ENCODE results near the gene OR3A2. TPM values are rescaled to one million over a fixed set of nuclear protein-coding genes. Genes with fewer than 3 reads are reported as not detected.
"Not testable (repeated sequence)": the region's sequence is repeated elsewhere in the genome, so short reads cannot be mapped to it uniquely, and the experiment has no call there.

The OR3A2 gene
- total RNA-seq, 2 experiments from 2014 or later, result 1.3 to 1.5 TPM

- no peak overlapping the region for H3K27ac Mint-ChIP-seq
- H3K9me3 Mint-ChIP-seq, result peaks cover 7% of the 10 kb centered on the region
- CTCF ChIA-PET, result interaction anchor here (0.5 kb wide), 1 partner anchor 748 kb away, joined by 3 read pairs; no protein-coding TSS in a partner anchor
- no peak overlapping the region for H3K4me3 Mint-ChIP-seq
- POLR2A ChIA-PET, result no interaction called here
- no peaks in the 10 kb centered on the region for H3K4me1 Mint-ChIP-seq
- DNase-seq, result no peak
- H3K36me3 Mint-ChIP-seq (ENCODE audit: low read depth), result no peaks in the 10 kb centered on the region
- no peaks in the 10 kb centered on the region for H3K27me3 Mint-ChIP-seq
These were observed 7.8 kb downstream of the OR3A2 start for GRCh38 chr17:3378321-3378720.

GRCh38 chr17:3371167-3371566, 14.9 kb downstream of the OR3A2 start:
- H3K4me1 Mint-ChIP-seq; H3K27ac Mint-ChIP-seq; H3K27me3 Mint-ChIP-seq; POLR2A ChIA-PET; DNase-seq; H3K36me3 Mint-ChIP-seq (ENCODE audit: low read depth); CTCF ChIA-PET; H3K4me3 Mint-ChIP-seq: not testable (repeated sequence)
- H3K9me3 Mint-ChIP-seq, result peaks cover 13% of the 10 kb centered on the region

- POLR2A ChIA-PET; H3K4me1 Mint-ChIP-seq; DNase-seq; H3K27ac Mint-ChIP-seq; CTCF ChIA-PET; H3K36me3 Mint-ChIP-seq (ENCODE audit: low read depth); H3K4me3 Mint-ChIP-seq: not testable (repeated sequence)
- Mint-ChIP-seq H3K27me3 (peaks cover 13% of the 10 kb centered on the region), H3K9me3 (peaks cover 10% of the 10 kb centered on the region)
These were observed 43.3 kb downstream of the OR3A2 start for GRCh38 chr17:3342782-3343181.

- CTCF ChIA-PET, result no interaction called here
- Mint-ChIP-seq H3K4me1 (no peaks in the 10 kb centered on the region), H3K9me3 (peaks cover 9% of the 10 kb centered on the region), H3K27ac (no peak overlapping the region), H3K36me3 (ENCODE audit: low read depth) (no peaks in the 10 kb centered on the region), H3K27me3 (peaks cover 5% of the 10 kb centered on the region), H3K4me3 (no peak overlapping the region)
- POLR2A ChIA-PET, result no interaction called here
- DNase-seq, result no peak
These were observed 50.2 kb downstream of the OR3A2 start for GRCh38 chr17:3335876-3336275.

GRCh38 chr17:3318336-3318735, 67.8 kb downstream of the OR3A2 start:
- no peak for DNase-seq
- Mint-ChIP-seq H3K4me3 (no peak overlapping the region), H3K36me3 (ENCODE audit: low read depth) (no peaks in the 10 kb centered on the region), H3K27me3 (no peaks in the 10 kb centered on the region), H3K4me1 (no peaks in the 10 kb centered on the region), H3K9me3 (peaks cover 2% of the 10 kb centered on the region), H3K27ac (no peak overlapping the region)
- CTCF ChIA-PET, result no interaction called here
- POLR2A ChIA-PET, result no interaction called here

- H3K9me3 Mint-ChIP-seq, result no peaks in the 10 kb centered on the region
- ChIA-PET POLR2A (no interaction called here), CTCF (no interaction called here)
- no peaks in the 10 kb centered on the region for H3K36me3 Mint-ChIP-seq (ENCODE audit: low read depth)
- no peaks in the 10 kb centered on the region for H3K4me1 Mint-ChIP-seq
- no peaks in the 10 kb centered on the region for H3K27me3 Mint-ChIP-seq
- H3K27ac Mint-ChIP-seq, result no peak overlapping the region
- no peak overlapping the region for H3K4me3 Mint-ChIP-seq
- DNase-seq, result no peak
These were observed 69.3 kb downstream of the OR3A2 start for GRCh38 chr17:3316836-3317235.

- Mint-ChIP-seq H3K9me3 (no peaks in the 10 kb centered on the region), H3K4me3 (no peak overlapping the region), H3K4me1 (no peaks in the 10 kb centered on the region), H3K36me3 (ENCODE audit: low read depth) (no peaks in the 10 kb centered on the region), H3K27me3 (no peaks in the 10 kb centered on the region), H3K27ac (no peak overlapping the region)
- POLR2A ChIA-PET, result no interaction called here
- CTCF ChIA-PET, result no interaction called here
- no peak for DNase-seq
These were observed 77.5 kb downstream of the OR3A2 start for GRCh38 chr17:3308603-3309002.

GRCh38 chr17:3298260-3298659, 87.8 kb downstream of the OR3A2 start, which contains the start of gene OR3A1:
Gene OR3A1, minus strand, starts transcription at chr17:3298360. Its CDS starts 5,778 bp downstream, at chr17:3292582.
- Mint-ChIP-seq H3K36me3 (ENCODE audit: low read depth) (no peaks in the 10 kb centered on the region), H3K27ac (no peak within 1 kb of the TSS), H3K9me3 (no peaks in the 10 kb centered on the region), H3K27me3 (peaks cover 22% of the 10 kb centered on the region), H3K4me3 (no peak within 1 kb of the TSS), H3K4me1 (no peaks in the 10 kb centered on the region)
- CTCF ChIA-PET, result no interaction called here
- POLR2A ChIA-PET, result no interaction called here
- DNase-seq, result no peak

- Mint-ChIP-seq H3K27ac (no peak overlapping the region), H3K9me3 (no peaks in the 10 kb centered on the region), H3K4me3 (no peak overlapping the region), H3K27me3 (peaks cover 22% of the 10 kb centered on the region), H3K4me1 (no peaks in the 10 kb centered on the region), H3K36me3 (ENCODE audit: low read depth) (no peaks in the 10 kb centered on the region)
- no peak for DNase-seq
- ChIA-PET POLR2A (no interaction called here), CTCF (no interaction called here)
These were observed 90.5 kb downstream of the OR3A2 start for GRCh38 chr17:3295632-3296031.

GRCh38 chr17:3293548-3293947, 92.6 kb downstream of the OR3A2 start:
- H3K27ac Mint-ChIP-seq, H3K4me1 Mint-ChIP-seq, POLR2A ChIA-PET: not testable (repeated sequence)

GRCh38 chr17:3282901-3283300, 103.2 kb downstream of the OR3A2 start:
- no peak for DNase-seq
- no peak overlapping the region for H3K27ac Mint-ChIP-seq
- ChIA-PET POLR2A (no interaction called here), CTCF (no interaction called here)
- H3K27me3 Mint-ChIP-seq, result no peaks in the 10 kb centered on the region
- no peak overlapping the region for H3K4me3 Mint-ChIP-seq
- peaks cover 1% of the 10 kb centered on the region for H3K4me1 Mint-ChIP-seq
- no peaks in the 10 kb centered on the region for H3K36me3 Mint-ChIP-seq (ENCODE audit: low read depth)
- H3K9me3 Mint-ChIP-seq, result no peaks in the 10 kb centered on the region

More at GRCh38 chr17:3293548-3293947, 92.6 kb downstream of the OR3A2 start:
- H3K36me3 Mint-ChIP-seq (ENCODE audit: low read depth); CTCF ChIA-PET; H3K9me3 Mint-ChIP-seq; H3K4me3 Mint-ChIP-seq; DNase-seq: not testable (repeated sequence)
- peaks cover 22% of the 10 kb centered on the region for H3K27me3 Mint-ChIP-seq

GRCh38 chr17:3276126-3276525, 110.0 kb downstream of the OR3A2 start:
- no peak for DNase-seq
- no peak overlapping the region for H3K27ac Mint-ChIP-seq
- peaks cover 5% of the 10 kb centered on the region for H3K9me3 Mint-ChIP-seq
- H3K4me1 Mint-ChIP-seq, result no peaks in the 10 kb centered on the region
- no peak overlapping the region for H3K4me3 Mint-ChIP-seq
- ChIA-PET POLR2A (no interaction called here), CTCF (no interaction called here)
- H3K36me3 Mint-ChIP-seq (ENCODE audit: low read depth), result no peaks in the 10 kb centered on the region
- no peaks in the 10 kb centered on the region for H3K27me3 Mint-ChIP-seq

GRCh38 chr17:3271072-3271848, 114.8 kb downstream of the OR3A2 start:
- ChIA-PET CTCF (no interaction called here), POLR2A (no interaction called here)
- DNase-seq, result no peak
- no peaks in the 10 kb centered on the region for H3K4me1 Mint-ChIP-seq
- no peaks in the 10 kb centered on the region for H3K36me3 Mint-ChIP-seq (ENCODE audit: low read depth)
- peaks cover 8% of the 10 kb centered on the region for H3K9me3 Mint-ChIP-seq
- no peak overlapping the region for H3K27ac Mint-ChIP-seq
- no peaks in the 10 kb centered on the region for H3K27me3 Mint-ChIP-seq
- H3K4me3 Mint-ChIP-seq, result no peak overlapping the region

GRCh38 chr17:3260600-3260999, 125.5 kb downstream of the OR3A2 start:
- no peak for DNase-seq
- no peak overlapping the region for H3K4me3 Mint-ChIP-seq
- H3K36me3 Mint-ChIP-seq (ENCODE audit: low read depth), result no peaks in the 10 kb centered on the region
- H3K4me1 Mint-ChIP-seq, result no peaks in the 10 kb centered on the region
- no peaks in the 10 kb centered on the region for H3K9me3 Mint-ChIP-seq
- ChIA-PET CTCF (no interaction called here), POLR2A (no interaction called here)
- H3K27me3 Mint-ChIP-seq, result peaks cover 4% of the 10 kb centered on the region
- H3K27ac Mint-ChIP-seq, result no peak overlapping the region

Data from activated CD4-positive, alpha-beta memory T cell treated with anti-CD3 and anti-CD28 coated beads, Interleukin-2, amount 10 ng/mL, durations not matched to agents 7 days and 5 days (primary cell).